Measurements from ENCODE around the gene ATP2A3.

ATP2A3 gene

DNA sequence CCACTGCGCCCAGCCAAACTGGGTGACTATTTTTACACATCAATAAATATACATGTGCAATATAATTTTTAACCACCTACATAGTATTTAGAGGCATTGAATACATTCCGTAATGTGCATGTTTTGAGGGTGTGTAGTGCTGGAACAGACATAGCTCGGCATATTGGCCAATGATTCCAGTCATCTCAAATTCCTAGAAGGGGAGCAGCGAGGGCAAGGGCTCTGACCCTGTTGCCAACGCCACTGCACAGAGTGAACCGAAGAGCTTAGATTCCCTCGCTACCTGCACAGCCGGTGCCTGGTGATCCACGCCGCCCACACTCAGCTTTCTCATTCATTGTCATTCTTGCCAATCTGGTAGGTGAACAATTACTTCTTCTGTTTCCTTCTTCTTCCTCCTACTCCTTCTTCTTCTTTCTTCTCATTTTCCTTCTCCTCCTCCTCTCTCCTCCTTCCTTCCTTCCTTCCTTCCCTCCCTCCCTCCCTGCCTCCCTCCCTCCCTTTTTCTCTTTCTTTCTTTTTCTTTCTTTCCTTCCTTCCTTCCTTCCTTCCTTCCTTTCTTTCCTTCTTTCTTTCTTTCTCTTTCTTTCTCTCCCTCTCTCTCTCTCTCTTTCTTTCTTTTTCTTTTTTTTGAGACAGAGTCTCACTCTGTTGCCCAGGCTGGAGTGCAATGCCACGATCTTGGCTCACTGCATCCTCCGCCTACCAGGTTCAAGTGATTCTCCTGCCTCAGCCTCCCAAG, 26.3 kb upstream of the ATP2A3 start:
- DNase-seq = no peak

DNA sequence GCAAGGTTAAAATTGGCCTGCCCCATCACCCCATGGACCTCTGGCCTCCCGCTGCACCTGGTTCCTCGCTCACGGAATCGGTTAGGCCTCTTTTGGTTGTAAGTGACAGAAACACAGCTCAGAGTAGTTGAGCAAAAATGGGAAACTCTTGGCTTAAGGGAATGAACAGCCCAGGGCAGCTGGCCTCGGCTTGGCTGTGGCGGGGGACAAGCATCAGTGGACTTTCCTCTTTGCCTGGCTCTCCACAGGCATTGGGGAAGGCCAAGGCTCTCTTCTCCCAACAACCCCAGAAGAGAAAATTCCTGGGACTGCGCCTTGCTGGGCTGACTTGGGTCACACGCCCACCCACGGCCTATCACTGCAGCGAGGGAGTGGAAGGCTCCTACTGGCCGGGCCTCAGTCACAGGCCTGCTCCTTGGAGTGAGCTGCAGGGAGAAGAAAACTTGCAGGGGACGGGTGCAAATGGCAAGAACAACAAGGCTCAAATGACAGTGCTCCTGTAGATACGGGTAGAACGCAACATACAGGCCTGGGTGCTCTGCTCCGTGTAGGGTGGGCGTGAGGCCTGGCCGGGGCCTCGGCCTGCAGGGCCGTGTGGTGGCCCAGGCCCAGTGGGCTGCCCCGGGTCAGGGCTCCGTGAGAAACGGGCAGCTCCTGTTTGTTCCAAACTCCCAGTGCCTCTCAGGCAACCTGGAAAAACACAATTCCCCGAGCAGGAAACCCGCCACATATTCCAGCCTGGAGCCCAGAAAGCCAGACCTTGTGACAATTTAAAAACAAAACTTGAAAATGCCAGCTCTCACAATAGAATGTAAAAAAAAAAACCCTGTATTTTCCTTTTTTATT, 25.0 kb upstream of the ATP2A3 start:
- DNase-seq = no peak

DNA sequence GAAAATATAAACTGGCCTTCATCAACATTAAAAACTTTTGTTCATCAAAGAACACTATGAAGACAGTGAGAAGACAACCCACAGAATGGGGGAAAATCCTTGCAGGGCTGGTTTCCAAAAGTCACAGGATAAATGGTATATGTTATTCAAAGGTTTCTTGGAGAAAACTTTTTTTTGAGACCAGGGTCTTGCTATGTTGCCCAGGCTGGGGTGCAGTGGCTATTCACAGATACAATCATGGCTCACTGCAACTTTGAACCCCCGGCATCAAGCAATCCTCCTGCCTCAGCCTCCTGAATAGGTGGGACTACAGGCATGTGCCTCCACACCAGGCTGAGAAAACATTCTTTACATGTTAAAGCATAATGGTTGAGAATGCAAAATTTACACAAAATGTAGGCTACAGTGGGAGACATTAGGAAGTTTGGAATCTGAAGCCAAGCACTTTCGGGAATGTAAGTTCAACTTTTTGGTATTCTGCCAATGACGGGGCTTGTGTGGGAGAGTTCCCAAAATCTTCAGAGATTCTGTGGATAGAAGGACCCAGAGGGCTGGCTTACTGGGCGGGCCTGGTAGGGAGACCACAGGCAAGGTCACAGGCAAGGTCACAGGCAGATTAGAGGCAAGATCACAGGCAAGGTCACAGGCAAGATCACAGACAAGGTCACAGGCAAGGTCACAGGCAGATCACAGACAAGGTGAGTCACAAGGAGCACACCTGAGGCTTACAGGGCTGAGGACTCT, 24.2 kb upstream of the ATP2A3 start:
- no peak for DNase-seq

DNA sequence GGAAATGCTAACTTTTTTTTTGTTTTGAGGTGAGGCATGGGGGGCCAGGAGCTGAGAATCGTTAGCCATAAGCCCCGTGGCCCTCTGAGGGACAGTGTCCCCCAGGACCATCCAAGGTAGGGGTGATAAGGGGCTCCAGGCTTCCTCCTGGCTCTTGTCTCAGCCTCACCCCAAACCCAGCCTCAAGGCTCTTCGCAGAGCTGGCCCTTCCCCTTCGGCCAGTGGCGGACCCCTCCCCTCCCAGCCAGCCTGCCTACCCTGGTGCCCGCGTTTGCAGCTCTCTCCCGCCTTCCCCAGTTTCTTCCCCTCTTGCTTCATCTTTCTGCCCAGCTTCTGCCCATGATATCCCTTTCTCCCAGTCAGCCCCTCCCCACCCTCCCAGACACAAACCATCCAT, 22.7 kb upstream of the ATP2A3 start:
- no peak for DNase-seq

DNA sequence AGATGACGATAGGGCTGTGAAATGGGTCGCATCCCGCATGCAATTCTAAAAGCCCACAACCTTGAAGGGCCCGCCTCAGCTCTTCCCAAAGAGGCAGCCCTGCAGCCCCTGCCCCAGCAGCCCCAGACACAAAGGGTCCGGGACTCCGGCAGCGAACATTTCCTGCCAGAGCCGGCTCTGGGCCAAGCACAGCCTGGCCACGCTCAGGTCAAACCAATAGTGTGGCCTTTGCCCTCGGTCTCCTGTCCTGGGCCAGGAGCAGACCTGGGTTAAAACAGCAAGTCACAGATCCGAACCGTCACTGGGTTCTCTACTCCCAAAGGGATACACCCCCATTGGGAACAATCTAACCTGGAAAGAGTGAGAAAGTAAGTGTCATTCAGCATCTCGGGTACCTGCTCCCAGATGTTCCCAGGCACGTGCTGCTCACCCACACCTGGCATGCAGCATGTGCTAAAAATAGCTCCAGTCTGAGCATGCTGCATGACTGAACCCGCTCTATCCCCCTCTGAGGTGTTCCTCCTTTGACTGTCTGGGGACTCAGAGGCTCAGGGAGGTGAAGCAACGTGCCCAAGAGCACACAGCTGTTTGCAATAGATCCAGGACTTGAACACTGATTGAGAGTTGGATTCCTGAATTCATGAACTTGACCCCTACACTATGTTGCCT, 22.2 kb upstream of the ATP2A3 start:
- no peak for DNase-seq

DNA sequence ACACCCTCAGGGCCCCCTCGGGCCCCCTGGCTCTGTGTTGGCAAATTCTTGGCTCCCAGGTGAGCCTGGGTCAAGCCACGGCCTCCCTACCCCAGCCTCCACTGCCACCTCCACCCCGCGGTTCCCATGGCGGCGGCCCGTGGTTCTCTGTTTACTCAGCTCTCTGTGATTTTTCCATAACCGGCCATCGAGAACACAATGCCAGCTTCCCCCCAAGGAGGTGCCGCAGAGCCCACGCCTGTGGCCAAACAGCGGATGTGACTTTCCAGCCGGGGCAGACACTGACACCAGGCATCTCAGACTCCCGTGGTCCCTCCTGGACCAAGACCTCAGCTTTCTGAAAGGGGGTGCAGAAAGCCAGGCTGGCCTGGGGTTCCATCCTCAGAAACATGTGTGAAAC, 21.6 kb upstream of the ATP2A3 start:
- no peak for DNase-seq

DNA sequence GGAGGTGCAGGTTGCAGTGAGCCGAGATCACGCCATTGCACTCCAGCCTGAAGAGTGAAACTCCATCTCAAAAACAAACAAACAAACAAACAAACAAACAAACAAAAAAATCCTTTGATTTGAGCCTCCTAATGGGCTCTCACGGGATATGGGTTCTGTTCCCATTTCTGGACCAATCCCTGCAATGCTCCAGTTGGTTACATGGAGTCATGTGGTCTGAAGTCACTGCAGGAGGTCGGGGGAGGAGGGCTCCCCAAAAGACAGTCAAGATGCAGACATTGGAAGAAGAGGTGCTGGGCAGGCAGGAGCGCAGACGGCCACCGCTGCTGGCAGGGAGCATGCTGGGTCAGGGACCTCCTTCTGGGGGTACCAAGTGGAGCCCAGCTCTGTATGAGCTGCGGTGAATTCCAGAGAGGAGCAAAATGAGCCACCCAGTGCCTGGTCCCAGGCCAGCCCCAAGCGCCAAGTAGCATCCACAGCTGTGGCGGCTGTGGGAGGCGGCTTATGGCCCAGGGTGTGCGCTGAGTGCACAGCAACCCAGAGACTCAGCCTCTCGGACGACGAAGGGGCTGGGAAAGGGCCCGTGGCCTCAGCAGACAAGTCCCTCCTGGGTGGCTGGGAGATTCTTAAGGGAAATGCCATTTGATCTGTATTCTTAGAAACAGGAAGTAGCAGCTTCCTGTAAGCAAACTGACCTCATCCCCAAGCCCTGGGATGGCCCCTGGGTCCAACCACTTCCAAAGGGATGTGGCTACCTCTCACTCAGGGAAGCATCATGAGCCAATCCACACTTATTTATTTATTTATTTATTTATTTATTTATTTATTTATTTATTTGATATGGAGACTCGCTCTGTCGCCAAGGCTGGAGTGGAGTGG, 19.6 kb upstream of the ATP2A3 start:
- DNase-seq = no peak

DNA sequence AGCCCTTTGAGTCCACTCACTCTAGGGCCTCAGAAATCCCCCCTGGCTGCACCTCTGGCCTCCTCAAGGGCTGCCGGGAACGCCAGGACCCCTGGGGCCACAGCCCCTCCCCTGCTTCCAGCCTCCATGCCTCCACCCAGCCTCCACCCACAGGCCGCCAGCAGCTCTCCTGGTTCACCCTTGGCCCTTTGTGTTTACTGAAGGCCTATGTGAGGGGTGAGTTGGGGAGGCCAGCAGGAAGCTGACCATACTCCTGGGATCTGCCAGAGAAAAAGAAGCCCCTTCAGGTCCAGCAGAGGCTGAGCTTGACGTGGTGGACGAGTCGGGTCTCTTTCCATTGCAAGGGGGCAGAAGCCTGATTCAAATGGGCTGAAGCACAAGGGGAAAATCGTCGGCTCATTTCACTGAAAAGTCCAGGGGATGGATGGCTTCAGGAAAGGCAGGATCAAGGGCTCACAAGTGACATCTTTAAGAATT, 18.3 kb upstream of the ATP2A3 start:
- no peak for DNase-seq

DNA sequence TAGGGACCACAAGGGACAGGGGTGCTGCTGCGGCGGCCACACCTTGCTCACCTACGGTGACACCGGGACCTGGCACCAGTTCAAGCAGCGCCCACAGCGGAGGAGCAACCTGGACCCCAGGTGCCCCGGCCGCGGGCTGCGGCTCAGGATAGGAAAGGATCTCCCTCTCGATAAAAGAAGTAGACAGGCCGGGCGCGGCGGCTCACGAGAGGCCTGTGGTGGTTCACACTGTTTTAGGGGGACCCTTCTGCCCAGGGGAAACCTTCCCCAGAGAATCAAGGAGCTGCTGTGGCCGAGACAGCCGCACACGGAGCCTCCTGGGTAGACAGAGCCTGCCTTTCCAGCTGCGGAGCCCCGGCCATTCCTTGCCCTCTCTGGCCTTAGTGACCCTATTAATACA, 17.9 kb upstream of the ATP2A3 start:
- DNase-seq = no peak

DNA sequence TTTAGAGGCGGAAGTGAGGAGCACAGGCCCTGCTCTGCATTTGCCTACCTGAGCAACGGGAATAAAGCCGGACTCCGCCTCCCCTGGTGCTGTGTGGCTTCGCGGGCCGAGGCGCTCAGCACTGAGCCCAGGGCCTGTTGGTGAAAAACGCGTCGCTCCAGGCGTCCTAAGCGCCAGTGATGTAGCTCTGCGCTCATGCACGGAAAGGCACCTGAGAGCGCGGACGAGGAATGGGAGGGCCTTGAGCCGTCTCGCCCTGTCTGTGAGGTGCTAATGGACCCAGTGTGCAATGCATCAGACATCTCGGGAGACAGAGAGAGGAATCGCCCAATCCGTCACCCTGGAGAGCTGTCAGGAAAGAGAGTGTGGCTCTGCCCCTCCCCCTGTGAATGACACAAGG, 17.2 kb upstream of the ATP2A3 start:
- no peak for DNase-seq

DNA sequence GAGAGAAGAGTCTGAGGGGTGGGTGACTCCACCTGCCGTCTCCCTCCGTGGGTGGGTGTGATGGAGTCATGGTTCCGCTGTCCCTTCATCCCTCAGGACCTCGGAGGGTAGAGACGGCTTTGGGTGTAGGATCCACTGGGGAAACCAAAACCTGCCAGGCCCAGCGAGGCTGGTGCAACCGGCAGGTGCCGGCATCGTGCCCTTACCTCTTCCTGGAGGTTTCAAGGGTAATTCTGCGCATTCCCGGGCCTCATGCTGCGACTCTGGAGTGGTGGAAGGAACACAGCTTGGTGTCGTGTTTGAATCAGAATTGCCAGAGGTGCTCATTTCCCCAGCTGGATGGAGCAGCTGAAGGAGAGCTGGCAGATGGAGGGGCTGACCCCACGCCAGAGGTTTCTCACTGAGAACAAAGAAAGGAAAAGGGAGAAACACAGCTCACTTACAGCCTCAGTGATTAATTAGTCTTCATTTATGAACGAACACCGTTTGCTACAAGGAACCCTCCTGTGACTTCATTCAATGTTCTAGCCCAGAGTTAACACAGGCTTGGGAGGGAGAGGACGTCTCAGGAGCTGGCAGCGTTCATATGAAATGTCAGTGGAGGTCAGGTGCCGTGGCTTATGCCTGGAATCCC, 16.3 kb upstream of the ATP2A3 start:
- no peak for DNase-seq

DNA sequence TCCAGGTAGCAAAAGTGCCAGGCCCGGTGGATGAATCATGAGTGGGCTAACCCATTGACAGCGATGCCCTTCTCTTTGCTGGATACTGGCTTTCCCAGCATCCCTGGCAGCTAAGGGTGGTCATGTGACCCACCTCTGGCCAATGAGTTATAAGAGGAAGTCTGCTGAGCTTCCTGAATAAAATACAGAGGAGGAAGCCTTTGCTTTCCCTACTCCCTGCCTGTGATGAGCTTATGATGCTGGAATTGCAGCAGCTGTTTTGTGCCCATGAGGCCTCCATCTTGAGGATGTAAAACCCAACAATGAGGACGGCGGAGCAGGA, 15.0 kb upstream of the ATP2A3 start:
- DNase-seq = no peak

DNA sequence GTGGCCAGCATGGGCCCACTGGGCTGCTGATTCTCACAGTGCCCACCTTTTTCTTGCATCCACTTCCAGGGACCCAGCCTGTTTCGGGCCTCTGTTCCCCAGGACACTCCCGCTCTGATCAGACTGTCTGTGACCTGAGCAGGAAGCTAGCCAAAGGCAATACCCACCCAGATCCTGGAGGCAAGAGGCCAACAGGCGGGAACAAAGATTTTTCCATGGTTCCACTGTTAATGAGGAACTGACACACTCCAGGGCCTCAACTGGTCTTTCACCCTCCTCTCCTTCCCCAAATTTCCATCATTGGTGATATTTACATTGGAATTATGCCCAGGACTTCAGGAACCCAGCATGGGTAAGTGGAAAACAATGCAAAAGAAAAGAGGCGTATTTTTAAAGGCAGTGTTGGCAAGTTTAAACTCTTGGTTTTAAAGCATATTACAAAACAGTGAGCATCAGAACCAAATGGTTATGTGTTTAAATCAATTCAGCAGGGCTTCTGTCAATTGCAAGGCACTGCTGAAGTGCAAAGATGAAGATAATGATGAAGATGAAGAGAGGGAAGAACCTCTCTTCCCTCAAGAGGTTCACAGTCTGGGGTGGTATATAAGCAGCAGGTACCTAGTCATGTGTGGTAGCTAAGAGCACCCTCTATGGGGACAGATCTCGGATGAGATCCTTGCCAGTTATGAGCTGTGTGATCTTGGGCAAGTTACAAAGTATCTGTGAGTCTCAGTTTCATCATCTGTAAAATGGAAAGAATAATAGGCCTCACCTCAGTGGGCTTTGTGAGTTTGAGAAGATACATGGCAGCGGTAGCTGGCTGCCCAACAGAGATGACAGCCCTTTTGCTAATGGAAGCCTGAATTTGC, 14.4 kb upstream of the ATP2A3 start:
- no peak for DNase-seq

DNA sequence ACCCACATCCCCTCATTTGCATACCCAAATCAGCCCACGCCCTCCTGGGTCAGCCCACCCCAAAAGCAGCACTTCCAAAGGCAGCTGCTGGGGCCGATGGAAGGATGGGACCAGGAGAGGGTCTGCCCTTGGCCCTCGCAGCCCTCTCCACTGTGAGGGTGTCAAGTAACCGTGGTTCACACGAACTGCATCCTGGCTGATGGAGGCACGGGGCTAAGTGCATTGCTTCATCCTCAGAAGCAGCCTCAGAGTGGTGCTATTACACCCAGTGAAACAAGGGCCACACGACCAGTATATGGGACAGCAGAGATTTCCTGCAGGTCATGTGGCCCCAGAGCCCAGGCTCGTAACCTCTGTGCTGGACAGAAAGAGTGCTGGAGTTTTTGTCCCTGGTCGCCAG, 13.2 kb upstream of the ATP2A3 start:
- DNase-seq = no peak

DNA sequence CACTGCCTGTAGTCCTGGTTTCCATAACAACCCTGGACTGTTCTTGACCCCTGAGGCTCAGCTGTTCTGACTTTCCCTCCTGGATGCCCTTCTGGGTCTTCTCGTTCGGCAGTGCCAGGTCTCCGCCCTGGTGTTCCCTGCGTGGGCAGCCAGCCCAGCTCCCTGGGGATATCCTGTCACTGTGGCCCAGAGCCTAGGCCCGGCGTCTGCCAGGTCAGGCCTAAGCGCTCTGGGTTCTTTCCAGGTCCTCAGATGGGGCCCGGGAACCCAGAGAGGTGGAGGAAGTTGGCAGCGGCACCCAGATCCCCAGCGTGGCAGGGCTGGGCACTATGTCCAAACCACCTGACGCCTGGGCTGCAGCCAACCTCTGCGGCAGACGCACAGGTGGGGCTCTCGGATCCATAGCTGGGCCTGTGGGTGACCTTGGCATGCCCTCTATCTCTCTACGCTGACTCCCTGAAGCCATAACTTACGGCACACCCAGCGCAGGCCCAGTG, 12.5 kb upstream of the ATP2A3 start:
- DNase-seq = no peak

DNA sequence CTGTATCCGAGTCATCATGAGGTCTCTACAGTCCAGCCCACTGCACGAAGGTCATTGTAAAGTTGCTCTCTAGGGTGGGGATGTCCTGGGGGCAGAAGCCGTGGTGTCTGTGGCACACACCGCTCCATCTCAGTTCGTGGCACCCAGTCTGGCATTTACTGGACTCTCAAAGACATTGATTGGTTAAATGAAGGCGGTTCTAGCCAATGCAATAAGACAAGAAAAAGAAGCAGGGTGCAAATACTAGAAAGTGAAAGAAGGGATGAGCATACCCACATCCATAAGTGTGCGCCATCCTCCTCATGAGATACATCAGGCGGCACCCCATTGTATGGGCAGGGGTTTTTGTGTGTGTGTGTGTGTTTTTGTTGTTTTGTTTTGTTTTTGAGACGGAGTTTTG, 10.7 kb upstream of the ATP2A3 start:
- no peak for DNase-seq

DNA sequence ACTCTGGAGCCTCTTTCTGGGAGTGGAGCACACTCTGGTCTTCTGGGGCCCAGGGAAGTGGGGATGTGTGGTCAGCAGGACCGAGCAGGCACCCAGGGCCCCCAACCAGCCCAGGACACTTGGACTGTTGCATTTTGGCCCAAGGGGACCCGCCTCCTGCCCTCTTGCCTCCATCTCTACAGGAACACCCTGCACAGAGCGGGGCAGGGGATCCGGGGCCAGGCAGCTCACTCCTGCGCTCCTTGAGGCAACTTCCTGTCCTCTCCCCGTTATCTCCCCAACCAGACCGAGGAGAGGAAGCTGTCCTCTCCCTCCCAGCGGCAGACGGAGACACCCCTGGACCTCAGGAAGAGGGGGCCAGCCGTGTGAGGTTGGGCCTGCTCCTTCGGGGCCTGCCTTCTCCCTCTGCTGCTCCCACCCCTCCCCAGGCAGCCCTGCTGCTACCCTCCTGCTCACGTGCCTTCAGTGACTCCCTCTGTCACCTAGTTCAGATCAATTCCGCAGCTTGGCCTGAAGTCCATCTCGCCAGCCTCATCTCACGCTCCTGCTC, 10.0 kb upstream of the ATP2A3 start:
- DNase-seq = no peak

DNA sequence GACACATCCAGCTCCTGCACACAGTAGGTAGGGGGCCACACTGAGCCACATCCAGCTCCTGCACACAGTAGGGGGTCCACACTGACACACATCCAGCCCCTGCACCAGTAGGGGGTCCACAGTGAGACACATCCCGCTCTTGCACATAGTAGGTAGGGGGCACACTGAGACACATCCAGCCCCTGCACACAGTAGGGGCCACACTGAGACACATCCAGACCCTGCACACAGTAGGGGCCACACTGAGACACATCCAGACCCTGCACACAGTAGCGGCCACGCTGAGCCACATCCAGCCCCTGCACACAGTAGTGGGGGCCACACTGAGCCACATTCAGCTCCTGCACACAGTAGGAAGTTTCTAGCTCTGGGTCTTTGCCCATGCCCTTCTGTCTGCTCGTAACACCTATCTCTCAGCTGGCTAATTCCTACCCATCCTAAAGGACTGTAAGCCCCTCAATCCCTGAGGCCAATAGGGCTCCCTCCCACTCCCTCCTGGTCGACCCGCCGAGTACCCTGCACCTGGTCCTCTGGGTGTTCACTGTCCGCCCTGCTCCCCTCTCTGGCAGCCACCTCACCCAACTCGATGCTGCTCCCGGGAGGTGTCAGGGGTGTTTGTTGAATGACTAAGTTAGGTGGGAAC, 9.4 kb upstream of the ATP2A3 start:
- no peak for DNase-seq

DNA sequence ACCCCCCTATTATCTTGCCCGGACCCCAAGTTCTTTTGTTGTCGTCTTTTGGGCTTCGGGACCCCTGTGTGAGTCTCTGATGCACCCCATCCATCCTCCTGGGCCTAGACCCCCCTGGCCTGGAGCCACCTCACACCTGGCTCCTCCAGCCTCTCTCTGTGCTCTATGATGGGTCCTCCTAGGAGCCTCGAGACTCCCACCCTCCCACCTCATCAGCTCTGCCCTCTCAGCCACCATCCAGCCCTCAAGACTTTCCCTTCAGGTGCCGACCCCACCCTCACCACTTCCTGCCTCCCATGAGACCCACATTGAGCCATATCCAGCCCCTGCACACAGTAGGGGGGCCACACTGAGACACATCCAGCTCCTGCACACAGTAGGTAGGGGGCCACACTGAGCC, 8.7 kb upstream of the ATP2A3 start:
- no peak for DNase-seq

DNA sequence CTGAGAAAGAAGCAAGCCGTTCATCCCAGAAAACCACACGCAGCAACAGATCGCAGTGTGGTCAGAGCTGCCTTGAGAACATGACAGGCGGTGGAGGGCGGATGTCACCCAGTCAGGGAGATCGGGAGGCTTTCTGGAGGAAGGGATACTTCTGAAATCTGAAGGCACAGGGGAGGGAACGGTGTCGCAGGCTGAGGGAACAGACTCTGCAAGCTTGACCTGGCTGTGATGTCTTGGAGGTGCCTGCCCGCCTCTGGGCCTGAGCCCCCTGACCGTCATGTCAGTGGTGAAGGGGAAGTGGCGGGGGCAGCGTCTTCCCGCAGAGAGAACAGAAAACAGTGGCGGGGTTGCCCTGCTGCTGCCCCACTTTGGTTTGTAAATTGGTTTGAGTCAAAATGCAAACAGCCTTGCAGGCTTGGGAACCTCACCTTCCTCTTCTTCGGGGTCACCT, 8.1 kb upstream of the ATP2A3 start:
- DNase-seq = no peak
